Measurements from ENCODE around the gene DCDC2B.

The DCDC2B gene

DNA sequence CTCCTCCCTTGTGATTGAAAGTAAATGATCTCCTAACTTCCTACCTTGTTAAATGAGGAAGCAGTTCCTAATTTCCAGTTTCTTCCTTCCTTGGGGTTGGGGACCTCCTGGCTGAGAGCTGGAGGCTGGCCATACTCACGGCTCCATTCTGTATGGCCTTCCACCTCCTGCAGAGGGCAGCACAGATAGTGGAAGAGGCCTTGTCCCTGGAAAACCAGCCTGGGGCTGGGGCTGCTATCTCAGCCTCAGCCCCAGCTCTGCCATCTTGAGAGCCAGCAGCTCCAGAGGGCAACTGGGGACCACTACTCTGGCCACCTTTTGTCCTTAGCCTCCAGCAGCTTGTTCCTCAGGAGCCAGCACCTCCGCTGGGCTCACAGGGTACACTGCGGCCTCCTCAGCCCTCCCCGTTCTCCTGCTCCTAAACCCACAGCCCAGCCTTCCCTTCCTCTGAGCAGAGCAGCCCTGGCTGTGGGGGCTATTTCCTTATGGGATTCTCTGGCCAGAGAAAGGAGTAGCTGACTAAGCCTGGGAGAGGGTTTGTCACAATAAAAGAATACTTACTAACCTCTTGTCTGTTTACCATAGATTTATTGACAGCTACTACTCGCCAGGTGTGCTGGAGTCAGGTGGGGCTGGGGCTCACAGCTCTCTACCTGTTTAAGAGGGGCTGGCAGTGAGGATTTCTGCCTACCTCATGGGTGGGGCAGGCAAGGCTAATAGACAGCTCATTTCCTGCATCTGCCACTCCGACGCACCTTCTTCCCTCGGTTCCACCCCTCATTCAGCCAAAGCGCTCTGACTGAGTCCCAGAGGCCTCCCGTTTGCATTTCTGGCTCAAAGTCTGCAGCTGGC lies 7.0 kb downstream of the DCDC2B start:
- peak; percentile 82 for DNase-seq (ENCODE audit: low read depth)
- H3K4me3 ChIP-seq (ENCODE audit: low read length) = no peak overlapping the region
- peak; percentile 90 for TF ChIP-seq CTCF (IDR thresholded peaks at IDR 0.05; ENCODE audit: insufficient read depth, low read depth, low read length, missing control alignments)

DNA sequence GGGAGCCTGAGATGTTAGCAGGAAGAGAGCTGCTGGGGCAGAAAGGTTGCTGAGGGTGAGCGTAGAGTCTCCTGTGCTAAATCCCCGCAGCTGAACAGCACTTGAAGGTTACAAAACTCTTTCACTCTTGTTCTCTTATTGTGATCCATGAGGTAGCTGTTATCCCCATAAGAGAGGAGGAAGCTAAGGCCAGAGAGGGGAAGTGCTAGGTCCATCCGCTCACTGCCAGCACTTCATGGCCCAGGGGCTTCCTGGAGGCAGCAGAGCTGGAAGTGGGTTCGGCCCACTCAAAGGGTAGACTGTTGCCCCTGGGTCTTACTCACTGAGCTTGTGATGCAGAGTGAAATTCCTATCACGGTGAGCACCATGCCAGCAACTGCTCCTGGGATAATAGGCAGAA lies 7.7 kb downstream of the DCDC2B start:
- DNase-seq (ENCODE audit: low read depth) = no peak
- H3K4me3 ChIP-seq (ENCODE audit: low read length) = no peak overlapping the region
- TF ChIP-seq CTCF (IDR thresholded peaks at IDR 0.05; ENCODE audit: insufficient read depth, low read depth, low read length, missing control alignments) = no peak

DNA sequence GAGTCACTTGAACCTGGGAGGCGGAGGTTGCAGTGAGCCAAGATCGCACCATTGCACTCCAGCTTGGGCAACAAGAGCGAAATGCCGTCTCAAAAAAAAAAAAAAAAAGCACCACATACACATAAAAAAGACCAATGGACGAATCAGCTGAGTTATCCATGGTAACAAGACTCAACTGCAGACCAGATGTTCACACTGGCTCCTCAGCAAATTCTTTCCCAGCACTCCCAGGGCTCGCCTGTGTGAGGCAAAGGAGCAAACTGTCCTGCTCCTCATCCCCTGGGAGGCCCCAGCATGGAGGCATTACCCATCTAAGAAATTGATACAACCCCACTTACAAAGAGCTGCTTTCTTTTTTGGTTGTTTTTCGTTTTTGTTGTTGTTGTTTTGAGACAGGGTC lies 10.1 kb downstream of the DCDC2B start:
- TF ChIP-seq CTCF (IDR thresholded peaks at IDR 0.05; ENCODE audit: insufficient read depth, low read depth, low read length, missing control alignments) = no peak
- DNase-seq (ENCODE audit: low read depth) = no peak
- H3K4me3 ChIP-seq (ENCODE audit: low read length) = no peak overlapping the region

GRCh38 chr1:32220746-32221580 lies 12.1 kb downstream of the DCDC2B start:
- DNase-seq (ENCODE audit: low read depth) = no peak
- TF ChIP-seq CTCF (IDR thresholded peaks at IDR 0.05; ENCODE audit: insufficient read depth, low read depth, low read length, missing control alignments) = no peak
- H3K4me3 ChIP-seq (ENCODE audit: low read length) = peak overlapping the region; percentile 98

- no peak for DNase-seq (ENCODE audit: low read depth)
- no peak for TF ChIP-seq CTCF (IDR thresholded peaks at IDR 0.05; ENCODE audit: insufficient read depth, low read depth, low read length, missing control alignments)
- peak overlapping the region; percentile 98 for H3K4me3 ChIP-seq (ENCODE audit: low read length)
Observed at GRCh38 chr1:32221581-32221979, 12.7 kb downstream of the DCDC2B start.

GRCh38 chr1:32221980-32222755 lies 13.3 kb downstream of the DCDC2B start, which contains the start of the genes EIF3I and TMEM234:
Gene EIF3I (plus strand): TSS chr1:32222407. CDS start chr1:32222442, 35 bp downstream.
Gene TMEM234 (minus strand): TSS chr1:32222353. CDS start chr1:32222322, 31 bp downstream.
- peak within 1 kb of the TSS; percentile 98 for H3K4me3 ChIP-seq (ENCODE audit: low read length)
- DNase-seq (ENCODE audit: low read depth) = peak; percentile 93
- TF ChIP-seq CTCF (IDR thresholded peaks at IDR 0.05; ENCODE audit: insufficient read depth, low read depth, low read length, missing control alignments) = no peak

Measured in epithelial cell of esophagus (primary cell).